Thyroid gland (tissue), 4 donors: Measurements from ENCODE around the gene TLX3. TPM values are rescaled to one million over a fixed set of nuclear protein-coding genes. Genes with fewer than 3 reads are reported as not detected.

Experiments
- DNase-seq, 2 donors: peaks; one replicate each; pipeline ENCODE4 v3.0.0-alpha.2; 2019
- H3K27ac ChIP-seq, 3 donors: fragments of 200-600 bp; sonication (generic); 1 replicate in 2 of 3; 2 replicates in 1 of 3; pipeline ENCODE4 v1.5.1; 2016 to 2019; ENCODE audit warnings: mild to moderate bottlenecking in 1 of 3, moderate library complexity in 1 of 3
- H3K27me3 ChIP-seq: fragments of 200-600 bp; sonication (generic); one replicate; pipeline ENCODE4 v1.5.1; 2019
- H3K36me3 ChIP-seq, 2 donors: fragments of 200-600 bp; sonication (generic); one replicate each; pipeline ENCODE4 v1.5.1; 2016 to 2019
- H3K4me1 ChIP-seq, 2 donors: fragments of 200-600 bp; sonication (generic); one replicate each; pipeline ENCODE4 v1.5.1; 2017 to 2019
- H3K4me3 ChIP-seq, 3 donors: fragments of 200-600 bp; sonication (generic); replicated peaks in 1 of 3; 1 replicate in 2 of 3; 2 replicates in 1 of 3; pipeline ENCODE4 v1.5.1; 2016; ENCODE audit warnings: mild to moderate bottlenecking in 1 of 3
- H3K9me3 ChIP-seq: fragments of 200-600 bp; sonication (generic); one replicate; pipeline ENCODE4 v1.5.1; 2017
- POLR2A ChIP-seq, 2 donors: fragments of 450-650 bp; IDR thresholded peaks; one replicate each; pipeline ENCODE4 v1.6.1; 2017; ENCODE audit warnings: antibody characterized with exemption in 2 of 2, mild to moderate bottlenecking in 2 of 2, moderate library complexity in 1 of 2
- WGBS, 2 donors: methylation state at CpG; one replicate each; pipeline ENCODE4 v1.1.5; 2017; 5-methylcytosine and 5-hydroxymethylcytosine counted together
- intact Hi-C: fragments of 100-400 bp; cut with DNase I; formaldehyde crosslinking; loops from one replicate; pipeline ENCODE4 v1.15.1; 2023
- total RNA-seq, 4 donors: library from RNA; depleted of rRNA; stranded (reverse); fragments of >200 nt; gene quantifications; one replicate each; pipeline ENCODE4 v1.2.3, GENCODE V29; 2016
- TF ChIP-seq, protein P1 (sequence below), 6 experiments: fragments of 200-600 bp in 3 of 6; fragments of 450-650 bp in 3 of 6; sonication (generic) in 3 of 6; IDR thresholded peaks; one replicate each; pipeline ENCODE4 v1.5.1; 2016 to 2019; ENCODE audit warnings: antibody characterized with exemption in 6 of 6, mild to moderate bottlenecking in 2 of 6, inconsistent platforms in 1 of 6, moderate library complexity in 1 of 6

Gene TLX3
- total RNA-seq, 4 donors from 2014 or later, result not detected

DNA sequence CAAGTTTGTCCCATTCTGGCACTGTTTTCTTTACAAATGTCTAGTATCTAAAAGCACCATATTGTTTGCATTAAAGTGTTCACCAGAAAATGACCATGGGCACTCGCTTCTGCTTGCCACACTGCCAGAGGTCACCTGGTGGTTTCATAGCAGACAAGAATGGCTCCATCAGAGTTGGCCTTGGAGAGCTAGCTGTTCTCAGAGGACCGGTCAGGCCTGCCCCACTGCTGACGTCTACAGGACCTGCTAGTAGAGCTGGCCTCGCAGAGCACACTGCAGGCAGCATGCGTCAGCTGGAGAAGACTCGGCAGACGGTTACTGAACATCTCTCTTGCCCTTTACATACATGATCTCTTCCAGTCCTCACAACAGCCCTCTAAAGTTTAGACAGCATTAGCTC, 8.7 kb upstream of the TLX3 start:
- H3K27ac ChIP-seq, result no peak overlapping the region
- no peak overlapping the region for H3K4me3 ChIP-seq
- WGBS, 2 donors, result 91 to 93% methylated on average over 7 of the region's 7 CpGs
- no peaks in the 10 kb centered on the region for H3K4me1 ChIP-seq
- TF ChIP-seq POLR2A (IDR thresholded peaks at IDR 0.05), result no peak
- TF ChIP-seq, protein P1, sequence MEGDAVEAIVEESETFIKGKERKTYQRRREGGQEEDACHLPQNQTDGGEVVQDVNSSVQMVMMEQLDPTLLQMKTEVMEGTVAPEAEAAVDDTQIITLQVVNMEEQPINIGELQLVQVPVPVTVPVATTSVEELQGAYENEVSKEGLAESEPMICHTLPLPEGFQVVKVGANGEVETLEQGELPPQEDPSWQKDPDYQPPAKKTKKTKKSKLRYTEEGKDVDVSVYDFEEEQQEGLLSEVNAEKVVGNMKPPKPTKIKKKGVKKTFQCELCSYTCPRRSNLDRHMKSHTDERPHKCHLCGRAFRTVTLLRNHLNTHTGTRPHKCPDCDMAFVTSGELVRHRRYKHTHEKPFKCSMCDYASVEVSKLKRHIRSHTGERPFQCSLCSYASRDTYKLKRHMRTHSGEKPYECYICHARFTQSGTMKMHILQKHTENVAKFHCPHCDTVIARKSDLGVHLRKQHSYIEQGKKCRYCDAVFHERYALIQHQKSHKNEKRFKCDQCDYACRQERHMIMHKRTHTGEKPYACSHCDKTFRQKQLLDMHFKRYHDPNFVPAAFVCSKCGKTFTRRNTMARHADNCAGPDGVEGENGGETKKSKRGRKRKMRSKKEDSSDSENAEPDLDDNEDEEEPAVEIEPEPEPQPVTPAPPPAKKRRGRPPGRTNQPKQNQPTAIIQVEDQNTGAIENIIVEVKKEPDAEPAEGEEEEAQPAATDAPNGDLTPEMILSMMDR (IDR thresholded peaks at IDR 0.05), result no peak
- no peaks in the 10 kb centered on the region for H3K36me3 ChIP-seq
- H3K27me3 ChIP-seq, result peaks cover 5% of the 10 kb centered on the region
- H3K9me3 ChIP-seq, result no peaks in the 10 kb centered on the region
- intact Hi-C loops, result no loop called here
- DNase-seq, result no peak

DNA sequence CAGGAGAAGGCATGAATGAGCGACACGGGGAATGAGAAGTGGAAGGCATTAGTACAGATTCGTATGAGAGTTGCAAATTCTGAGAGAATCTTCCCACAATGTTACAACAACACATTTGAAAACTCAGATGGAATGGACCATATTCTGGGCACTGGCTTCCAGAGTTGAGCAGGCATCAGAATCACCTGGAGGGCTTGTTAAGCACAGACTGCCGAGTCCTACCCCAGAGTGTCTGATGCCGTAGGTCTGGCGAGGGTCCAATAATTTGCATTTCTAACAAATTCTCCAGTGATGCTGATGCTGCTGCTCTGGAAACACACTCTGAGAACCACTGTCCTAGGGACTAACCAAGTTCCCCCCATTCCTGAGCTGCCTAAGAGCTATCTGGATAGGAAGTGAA, 2.9 kb upstream of the TLX3 start:
- no peak for DNase-seq
- H3K27me3 ChIP-seq, result peaks cover 40% of the 10 kb centered on the region
- intact Hi-C loops, result no loop called here
- H3K27ac ChIP-seq, result no peak overlapping the region
- H3K36me3 ChIP-seq, result no peaks in the 10 kb centered on the region
- no peaks in the 10 kb centered on the region for H3K9me3 ChIP-seq
- WGBS, 2 donors, result 37 to 42% methylated on average over 6 of the region's 6 CpGs
- TF ChIP-seq, protein P1 (IDR thresholded peaks at IDR 0.05), result no peak
- no peak for TF ChIP-seq POLR2A (IDR thresholded peaks at IDR 0.05)
- no peak overlapping the region for H3K4me3 ChIP-seq
- H3K4me1 ChIP-seq, result peaks cover 14 to 21% of the 10 kb centered on the region in 2 donors

DNA sequence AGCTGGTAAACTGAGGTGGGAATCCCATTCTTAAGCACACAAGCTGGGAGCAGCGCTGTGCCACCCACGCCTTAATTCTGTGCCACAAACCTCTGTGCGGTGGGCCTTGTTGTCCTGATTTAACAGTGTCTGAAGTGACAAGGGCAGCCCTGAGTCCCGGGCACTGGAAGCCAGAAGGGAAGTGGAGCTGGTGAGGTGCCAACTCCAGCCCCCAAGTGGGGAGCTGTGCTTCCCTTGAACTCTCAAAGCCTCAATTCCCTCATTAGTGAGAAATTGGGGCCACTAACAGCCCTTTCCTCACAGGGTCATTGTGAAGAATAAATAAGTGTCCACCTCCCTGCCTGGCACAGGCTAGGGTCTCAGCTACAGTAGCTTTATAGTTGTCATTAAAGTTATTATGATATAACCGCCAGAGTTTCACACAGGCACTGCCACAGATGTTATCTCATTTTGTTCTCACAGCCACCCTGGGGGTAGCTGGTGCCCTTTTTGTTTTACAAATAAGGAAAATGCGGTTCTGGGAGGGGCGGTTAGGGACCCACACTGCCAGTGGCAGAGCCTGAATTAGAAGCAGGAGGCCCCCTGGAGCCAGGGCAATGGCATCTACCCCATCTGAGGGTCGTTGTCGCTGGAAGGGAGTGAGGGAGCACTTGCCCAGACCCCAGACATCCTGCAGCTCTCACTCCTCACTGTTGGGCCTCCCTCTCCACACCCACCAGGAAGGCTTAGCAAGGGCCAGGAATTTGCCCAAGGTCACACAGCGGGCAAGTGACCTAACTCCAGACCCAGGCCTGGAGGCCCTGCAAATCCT, 2.1 kb upstream of the TLX3 start:
- peaks cover 48% of the 10 kb centered on the region for H3K27me3 ChIP-seq
- WGBS, 2 donors, result 26 to 27% methylated on average over 8 to 10 of the region's 10 CpGs
- intact Hi-C loops, result no loop called here

DNA sequence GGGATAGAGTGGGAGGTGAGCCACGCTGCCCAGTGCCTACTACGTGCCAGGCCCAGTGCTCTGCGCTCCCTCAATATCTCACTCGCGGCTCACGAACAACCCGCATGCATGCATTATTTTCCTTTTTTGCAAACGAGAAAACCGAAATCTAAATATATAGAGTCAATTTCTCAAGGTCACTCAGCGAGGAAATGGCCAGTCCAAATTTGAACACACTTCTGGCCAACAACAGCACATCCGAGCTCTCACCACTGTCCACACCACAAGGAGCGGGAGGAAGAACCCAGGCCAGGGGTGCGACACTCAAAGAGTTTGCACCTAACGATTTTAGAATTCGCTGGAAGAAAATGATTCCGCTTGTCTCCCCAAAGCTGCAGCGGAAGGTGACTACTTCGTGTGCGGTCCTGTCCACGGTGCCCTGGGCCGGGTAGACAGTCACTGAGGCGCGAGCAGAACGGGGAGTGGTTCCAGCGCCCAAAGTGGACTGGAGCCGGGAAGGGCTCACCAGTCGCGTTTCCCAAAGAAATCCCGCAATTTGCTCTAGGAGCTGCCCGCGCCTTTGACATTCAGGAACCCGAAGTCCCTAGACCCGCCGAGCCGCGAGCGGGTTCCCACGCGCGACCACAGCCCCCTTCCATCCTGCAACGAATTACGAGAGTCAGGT, 1.1 kb upstream of the TLX3 start:
- H3K4me3 ChIP-seq, result no peak overlapping the region
- no peak for TF ChIP-seq POLR2A (IDR thresholded peaks at IDR 0.05)
- TF ChIP-seq, protein P1 (IDR thresholded peaks at IDR 0.05), result no peak
- H3K9me3 ChIP-seq, result no peaks in the 10 kb centered on the region
- peaks cover 24 to 38% of the 10 kb centered on the region in 2 donors for H3K4me1 ChIP-seq
- 17 to 25% methylated on average over 27 to 32 of the region's 42 CpGs for WGBS, 2 donors
- intact Hi-C loops, result no loop called here
- H3K27me3 ChIP-seq, result peaks cover 56% of the 10 kb centered on the region
- H3K27ac ChIP-seq, result no peak overlapping the region
- DNase-seq, result no peak
- H3K36me3 ChIP-seq, result no peaks in the 10 kb centered on the region

More for the DNA sequence above, 2.1 kb upstream of the TLX3 start:
- Histone ChIP-seq H3K4me1 (peaks cover 18 to 30% of the 10 kb centered on the region in 2 donors), H3K9me3 (no peaks in the 10 kb centered on the region), H3K27ac (no peak overlapping the region), H3K4me3 (no peak overlapping the region), H3K36me3 (no peaks in the 10 kb centered on the region)
- no peak for TF ChIP-seq POLR2A (IDR thresholded peaks at IDR 0.05)
- TF ChIP-seq, protein P1 (IDR thresholded peaks at IDR 0.05), result no peak
- no peak for DNase-seq
